HUES48 (cell line): Measurements from ENCODE around the gene GAPVD1.
A peak's percentile ranks its signal among the peaks of the same experiment; 100 is the strongest.

Experiments used
- H3K27ac ChIP-seq: one replicate; pipeline ENCODE4 v1.7.0; 2013; ENCODE audit warnings: low read depth, low read length, inconsistent platforms
- H3K27me3 ChIP-seq: 2 replicates; pipeline ENCODE4 v1.6.1; 2013; ENCODE audit warnings: mild to moderate bottlenecking, low read length; ENCODE audit not compliant: control insufficient read depth, insufficient read depth
- H3K36me3 ChIP-seq: 2 replicates; pipeline ENCODE4 v1.6.1; 2013; ENCODE audit warnings: low read length; ENCODE audit not compliant: control insufficient read depth, insufficient read depth
- H3K4me1 ChIP-seq: 2 replicates; pipeline ENCODE4 v1.6.1; 2013; ENCODE audit warnings: mild to moderate bottlenecking, low read length; ENCODE audit not compliant: control insufficient read depth, insufficient read depth
- H3K4me3 ChIP-seq: 2 replicates; pipeline ENCODE4 v1.5.1; 2013; ENCODE audit warnings: mild to moderate bottlenecking, low read depth, low read length
- H3K9ac ChIP-seq: 2 replicates; pipeline ENCODE4 v1.6.1; 2013; ENCODE audit warnings: mild to moderate bottlenecking, low read depth, low read length, moderate library complexity
- H3K9me3 ChIP-seq: 2 replicates; pipeline ENCODE4 v1.6.1; 2013; ENCODE audit warnings: low read length; ENCODE audit not compliant: control insufficient read depth, insufficient read depth

GAPVD1 gene

GRCh38 chr9:125407432-125407973, 145.9 kb downstream of the GAPVD1 start:
- Histone ChIP-seq H3K9me3 (no peaks in the 10 kb centered on the region), H3K27ac (no peak overlapping the region), H3K4me3 (peak overlapping the region; percentile 73; the same call in 1 of the 2 replicates), H3K4me1 (no peaks in the 10 kb centered on the region), H3K27me3 (peaks cover 17% of the 10 kb centered on the region), H3K36me3 (no peaks in the 10 kb centered on the region), H3K9ac (peak overlapping the region; percentile 78; the same call in 1 of the 2 replicates)

GRCh38 chr9:125407974-125408900, 146.6 kb downstream of the GAPVD1 start:
- H3K27me3 ChIP-seq = peaks cover 17% of the 10 kb centered on the region
- H3K4me1 ChIP-seq = no peaks in the 10 kb centered on the region
- H3K9me3 ChIP-seq = no peaks in the 10 kb centered on the region
- peak overlapping the region; percentile 78 for H3K9ac ChIP-seq
- peak overlapping the region; percentile 73 for H3K4me3 ChIP-seq
- no peaks in the 10 kb centered on the region for H3K36me3 ChIP-seq
- H3K27ac ChIP-seq = no peak overlapping the region

GRCh38 chr9:125409217-125409636, 147.6 kb downstream of the GAPVD1 start:
- Histone ChIP-seq H3K27me3 (peaks cover 17% of the 10 kb centered on the region), H3K27ac (no peak overlapping the region), H3K36me3 (no peaks in the 10 kb centered on the region), H3K4me3 (no peak overlapping the region), H3K4me1 (no peaks in the 10 kb centered on the region), H3K9me3 (no peaks in the 10 kb centered on the region), H3K9ac (no peak overlapping the region)

- H3K27ac ChIP-seq = no peak overlapping the region
- no peak overlapping the region for H3K4me3 ChIP-seq
- no peaks in the 10 kb centered on the region for H3K9me3 ChIP-seq
- no peaks in the 10 kb centered on the region for H3K4me1 ChIP-seq
- H3K9ac ChIP-seq = no peak overlapping the region
- H3K36me3 ChIP-seq = no peaks in the 10 kb centered on the region
- peaks cover 17% of the 10 kb centered on the region for H3K27me3 ChIP-seq
Observed at GRCh38 chr9:125409637-125410521, 148.3 kb downstream of the GAPVD1 start.

GRCh38 chr9:125410522-125410894, 148.9 kb downstream of the GAPVD1 start:
- Histone ChIP-seq H3K4me3 (no peak overlapping the region), H3K27me3 (peaks cover 17% of the 10 kb centered on the region), H3K27ac (no peak overlapping the region), H3K36me3 (no peaks in the 10 kb centered on the region), H3K9me3 (no peaks in the 10 kb centered on the region), H3K9ac (no peak overlapping the region), H3K4me1 (no peaks in the 10 kb centered on the region)

- no peaks in the 10 kb centered on the region for H3K36me3 ChIP-seq
- no peak overlapping the region for H3K27ac ChIP-seq
- no peak overlapping the region for H3K9ac ChIP-seq
Observed at GRCh38 chr9:125411171-125411756, 149.6 kb downstream of the GAPVD1 start.

GRCh38 chr9:125412166-125412565, 150.5 kb downstream of the GAPVD1 start:
- no peaks in the 10 kb centered on the region for H3K4me1 ChIP-seq
- H3K36me3 ChIP-seq = no peaks in the 10 kb centered on the region
- no peaks in the 10 kb centered on the region for H3K9me3 ChIP-seq
- no peak overlapping the region for H3K9ac ChIP-seq
- H3K27ac ChIP-seq = no peak overlapping the region
- H3K4me3 ChIP-seq = no peak overlapping the region
- H3K27me3 ChIP-seq = peaks cover 11% of the 10 kb centered on the region

More at GRCh38 chr9:125411171-125411756, 149.6 kb downstream of the GAPVD1 start:
- no peaks in the 10 kb centered on the region for H3K9me3 ChIP-seq
- no peak overlapping the region for H3K4me3 ChIP-seq
- no peaks in the 10 kb centered on the region for H3K4me1 ChIP-seq
- H3K27me3 ChIP-seq = peaks cover 17% of the 10 kb centered on the region

GRCh38 chr9:125413579-125413978, 152.0 kb downstream of the GAPVD1 start:
- Histone ChIP-seq H3K4me3 (no peak overlapping the region), H3K9me3 (no peaks in the 10 kb centered on the region), H3K9ac (no peak overlapping the region), H3K36me3 (no peaks in the 10 kb centered on the region), H3K27ac (no peak overlapping the region), H3K27me3 (peaks cover 2% of the 10 kb centered on the region), H3K4me1 (no peaks in the 10 kb centered on the region)

- Histone ChIP-seq H3K9me3 (no peaks in the 10 kb centered on the region), H3K36me3 (no peaks in the 10 kb centered on the region), H3K27ac (no peak overlapping the region), H3K27me3 (no peaks in the 10 kb centered on the region), H3K4me1 (no peaks in the 10 kb centered on the region), H3K9ac (no peak overlapping the region), H3K4me3 (no peak overlapping the region)
Observed at GRCh38 chr9:125415583-125416460, 154.2 kb downstream of the GAPVD1 start.

- Histone ChIP-seq H3K27ac (no peak overlapping the region), H3K4me3 (no peak overlapping the region), H3K36me3 (no peaks in the 10 kb centered on the region), H3K27me3 (no peaks in the 10 kb centered on the region), H3K9ac (no peak overlapping the region), H3K4me1 (no peaks in the 10 kb centered on the region), H3K9me3 (no peaks in the 10 kb centered on the region)
Observed at GRCh38 chr9:125416517-125416916, 154.9 kb downstream of the GAPVD1 start.
